ENCODE measurements around the gene STOM. TPM values are rescaled to one million over a fixed set of nuclear protein-coding genes. Genes with fewer than 3 reads are reported as not detected.
A peak's percentile ranks its signal among the peaks of the same experiment; 100 is the strongest.

Gene STOM, protein sequence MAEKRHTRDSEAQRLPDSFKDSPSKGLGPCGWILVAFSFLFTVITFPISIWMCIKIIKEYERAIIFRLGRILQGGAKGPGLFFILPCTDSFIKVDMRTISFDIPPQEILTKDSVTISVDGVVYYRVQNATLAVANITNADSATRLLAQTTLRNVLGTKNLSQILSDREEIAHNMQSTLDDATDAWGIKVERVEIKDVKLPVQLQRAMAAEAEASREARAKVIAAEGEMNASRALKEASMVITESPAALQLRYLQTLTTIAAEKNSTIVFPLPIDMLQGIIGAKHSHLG
- total RNA-seq (100 to 1,000 TPM; 405 to 470 TPM), polyA plus RNA-seq (100 to 1,000 TPM; 311 to 413 TPM)
- long read RNA-seq, donor 1, transcript STOM-201 (7 exons, 3,010 nt), result major isoform, 47 of 56 reads
- long read RNA-seq, donor 1, partial matches to known transcripts, result 9 of 56 reads
- long read RNA-seq, donor 1, other reads (novel, unspliced or antisense), result 0 of 56 reads
- long read RNA-seq, donor 2, transcript STOM-201 (7 exons, 3,010 nt), result major isoform, 12 of 12 reads
- long read RNA-seq, donor 2, partial matches to known transcripts, result 0 of 12 reads
- long read RNA-seq, donor 2, other reads (novel, unspliced or antisense), result 0 of 12 reads
- long read RNA-seq, donor 3, transcript STOM-201 (7 exons, 3,010 nt), result major isoform, 16 of 21 reads
- long read RNA-seq, donor 3, partial matches to known transcripts, result 5 of 21 reads
- long read RNA-seq, donor 3, other reads (novel, unspliced or antisense), result 0 of 21 reads
- long read RNA-seq, donor 4, transcript STOM-201 (7 exons, 3,010 nt), result major isoform, 14 of 25 reads
- long read RNA-seq, donor 4, partial matches to known transcripts, result 11 of 25 reads
- long read RNA-seq, donor 4, other reads (novel, unspliced or antisense), result 0 of 25 reads
- long read RNA-seq, donor 5, transcript STOM-201 (7 exons, 3,010 nt), result major isoform, 36 of 42 reads
- long read RNA-seq, donor 5, partial matches to known transcripts, result 6 of 42 reads
- long read RNA-seq, donor 5, other reads (novel, unspliced or antisense), result 0 of 42 reads

- Histone ChIP-seq H3K9me3 (ENCODE audit: control insufficient read depth in 4 of 4, insufficient read depth in 3 of 4, low read length in 3 of 4) (no peaks in the 10 kb centered on the region), H3K27ac (ENCODE audit: low read depth in 1 of 2, low read length in 1 of 2) (peak within 1 kb of the TSS; percentile 92 to 96), H3K4me3 (peak within 1 kb of the TSS; percentile 74), H3K4me1 (ENCODE audit: control insufficient read depth in 5 of 5, insufficient read depth in 5 of 5, low read length in 5 of 5) (peaks cover 10 to 74% (median 20%) of the 10 kb centered on the region in 5 donors), H3K36me3 (ENCODE audit: control insufficient read depth in 4 of 4, insufficient read depth in 4 of 4, low read length in 4 of 4) (peaks cover 0 to 2% (median 0%) of the 10 kb centered on the region in 4 donors), H3K27me3 (ENCODE audit: control insufficient read depth in 3 of 3, insufficient read depth in 3 of 3, low read length in 2 of 3) (no peaks in the 10 kb centered on the region), H3K9ac (ENCODE audit: insufficient read depth in 1 of 2, low read length in 2 of 2) (peak within 1 kb of the TSS in 1 of 2 donors; percentile 75)
- DNase-seq (peak; percentile 87 to 89 (median 88)), ATAC-seq (ENCODE audit: insufficient read depth, low FRiP score) (peak; percentile 58)
- TF ChIP-seq, protein P1, sequence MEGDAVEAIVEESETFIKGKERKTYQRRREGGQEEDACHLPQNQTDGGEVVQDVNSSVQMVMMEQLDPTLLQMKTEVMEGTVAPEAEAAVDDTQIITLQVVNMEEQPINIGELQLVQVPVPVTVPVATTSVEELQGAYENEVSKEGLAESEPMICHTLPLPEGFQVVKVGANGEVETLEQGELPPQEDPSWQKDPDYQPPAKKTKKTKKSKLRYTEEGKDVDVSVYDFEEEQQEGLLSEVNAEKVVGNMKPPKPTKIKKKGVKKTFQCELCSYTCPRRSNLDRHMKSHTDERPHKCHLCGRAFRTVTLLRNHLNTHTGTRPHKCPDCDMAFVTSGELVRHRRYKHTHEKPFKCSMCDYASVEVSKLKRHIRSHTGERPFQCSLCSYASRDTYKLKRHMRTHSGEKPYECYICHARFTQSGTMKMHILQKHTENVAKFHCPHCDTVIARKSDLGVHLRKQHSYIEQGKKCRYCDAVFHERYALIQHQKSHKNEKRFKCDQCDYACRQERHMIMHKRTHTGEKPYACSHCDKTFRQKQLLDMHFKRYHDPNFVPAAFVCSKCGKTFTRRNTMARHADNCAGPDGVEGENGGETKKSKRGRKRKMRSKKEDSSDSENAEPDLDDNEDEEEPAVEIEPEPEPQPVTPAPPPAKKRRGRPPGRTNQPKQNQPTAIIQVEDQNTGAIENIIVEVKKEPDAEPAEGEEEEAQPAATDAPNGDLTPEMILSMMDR (IDR thresholded peaks at IDR 0.05; ENCODE audit: control extremely low read depth, extremely low read depth), result no peak
- 0% methylated on average over 45 to 52 of the region's 52 CpGs for WGBS, 2 donors
These were observed at the start of gene STOM for GRCh38 chr9:121369595-121370265. Gene STOM, minus strand, starts transcription at chr9:121370250. Its CDS starts 63 bp downstream, at chr9:121370187.

GRCh38 chr9:121411993-121412392 is 41.9 kb upstream of the STOM start:
- Histone ChIP-seq H3K9ac (ENCODE audit: insufficient read depth in 1 of 2, low read length in 2 of 2) (no peak overlapping the region), H3K36me3 (ENCODE audit: control insufficient read depth in 4 of 4, insufficient read depth in 4 of 4, low read length in 4 of 4) (no peaks in the 10 kb centered on the region), H3K27ac (ENCODE audit: low read depth in 1 of 2, low read length in 1 of 2) (no peak overlapping the region), H3K4me1 (ENCODE audit: control insufficient read depth in 5 of 5, insufficient read depth in 5 of 5, low read length in 5 of 5) (no peaks in the 10 kb centered on the region), H3K4me3 (no peak overlapping the region), H3K9me3 (ENCODE audit: control insufficient read depth in 4 of 4, insufficient read depth in 3 of 4, low read length in 3 of 4) (no peaks in the 10 kb centered on the region), H3K27me3 (ENCODE audit: control insufficient read depth in 3 of 3, insufficient read depth in 3 of 3, low read length in 2 of 3) (peaks cover 0 to 2% (median 0%) of the 10 kb centered on the region in 3 donors)
- no peak for DNase-seq
- TF ChIP-seq, protein P1 (IDR thresholded peaks at IDR 0.05; ENCODE audit: control extremely low read depth, extremely low read depth), result no peak
- WGBS, 2 donors, result 76 to 81% methylated on average over 3 of the region's 3 CpGs
- no peak for ATAC-seq (ENCODE audit: insufficient read depth, low FRiP score)

GRCh38 chr9:121405899-121406298 is 35.8 kb upstream of the STOM start:
- H3K9me3 ChIP-seq (ENCODE audit: control insufficient read depth in 4 of 4, insufficient read depth in 3 of 4, low read length in 3 of 4), result no peaks in the 10 kb centered on the region
- DNase-seq (no peak), ATAC-seq (ENCODE audit: insufficient read depth, low FRiP score) (no peak)
- H3K36me3 ChIP-seq (ENCODE audit: control insufficient read depth in 4 of 4, insufficient read depth in 4 of 4, low read length in 4 of 4), result no peaks in the 10 kb centered on the region
- TF ChIP-seq, protein P1 (IDR thresholded peaks at IDR 0.05; ENCODE audit: control extremely low read depth, extremely low read depth), result no peak
- H3K4me1 ChIP-seq (ENCODE audit: control insufficient read depth in 5 of 5, insufficient read depth in 5 of 5, low read length in 5 of 5), result no peaks in the 10 kb centered on the region
- H3K27ac ChIP-seq (ENCODE audit: low read depth in 1 of 2, low read length in 1 of 2), result no peak overlapping the region
- no peak overlapping the region for H3K9ac ChIP-seq (ENCODE audit: insufficient read depth in 1 of 2, low read length in 2 of 2)
- H3K27me3 ChIP-seq (ENCODE audit: control insufficient read depth in 3 of 3, insufficient read depth in 3 of 3, low read length in 2 of 3), result peaks cover 0 to 2% (median 0%) of the 10 kb centered on the region in 3 donors
- WGBS, 2 donors, result 50 to 90% methylated on average over 1 of the region's 1 CpG
- H3K4me3 ChIP-seq, result no peak overlapping the region
